A549 (cell line): ENCODE data around the gene CERS3.

Source experiments
- CHD4 ChIP-seq: fragments of 200-600 bp; sonication (generic); IDR thresholded peaks from 2 replicates; pipeline ENCODE4 v1.6.1; 2016; ENCODE audit warnings: antibody characterized with exemption, mild to moderate bottlenecking, borderline replicate concordance
- CTCF ChIP-seq: fragments of >200 bp; sonication (Bioruptor Twin); formaldehyde crosslinking; IDR thresholded peaks from 3 replicates; pipeline ENCODE4 v1.5.1; 2016
- NFE2L2 ChIP-seq: fragments of 150-350 bp; conservative IDR thresholded peaks from 2 replicates; pipeline ENCODE4 v1.6.1; 2014; ENCODE audit warnings: low read length
- POLR2A ChIP-seq: IDR thresholded peaks from 2 replicates; pipeline ENCODE4 v1.6.1; 2012; ENCODE audit warnings: mild to moderate bottlenecking, low read length
- REST ChIP-seq: fragments of 200-600 bp; sonication (generic); IDR thresholded peaks from 2 replicates; pipeline ENCODE4 v1.6.1; 2016; ENCODE audit warnings: antibody characterized with exemption, mild to moderate bottlenecking, moderate library complexity
- SREBF2 ChIP-seq: fragments of 450-650 bp; IDR thresholded peaks from 2 replicates; pipeline ENCODE4 v1.6.1; 2014; ENCODE audit warnings: mild to moderate bottlenecking, moderate library complexity
- TF ChIP-seq, protein P1 (sequence below): IDR thresholded peaks from 2 replicates; pipeline ENCODE4 v1.6.1; 2012

DNA sequence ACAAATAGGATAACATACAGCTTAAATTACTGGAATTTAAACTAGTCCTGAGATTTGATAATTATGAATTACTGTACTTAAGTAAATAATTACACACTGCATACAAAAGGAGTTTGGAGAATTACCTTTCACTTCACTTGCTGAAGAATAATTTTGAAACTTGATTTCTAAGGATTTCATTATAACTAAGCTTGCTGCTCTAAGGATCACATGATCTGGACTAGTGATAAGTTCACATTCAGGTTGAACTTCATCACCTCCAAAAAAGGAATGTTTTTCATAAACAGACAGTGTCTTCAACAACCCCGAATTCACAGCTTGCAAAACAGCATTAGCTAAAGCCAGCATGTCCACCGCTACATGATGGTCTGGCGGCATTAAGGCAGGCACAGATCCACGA, 44.8 kb upstream of the CERS3 start:
- TF ChIP-seq, protein P1, sequence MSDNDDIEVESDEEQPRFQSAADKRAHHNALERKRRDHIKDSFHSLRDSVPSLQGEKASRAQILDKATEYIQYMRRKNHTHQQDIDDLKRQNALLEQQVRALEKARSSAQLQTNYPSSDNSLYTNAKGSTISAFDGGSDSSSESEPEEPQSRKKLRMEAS: no peak
- no peak for TF ChIP-seq POLR2A
- TF ChIP-seq CTCF: no peak
- no peak for TF ChIP-seq NFE2L2
- TF ChIP-seq SREBF2: no peak
- no peak for TF ChIP-seq REST
- TF ChIP-seq CHD4: no peak
